ENCODE data around the gene GLRB.

- no peak for TF ChIP-seq CTCF (IDR thresholded peaks at IDR 0.05)
- no peak for TF ChIP-seq POLR2A (IDR thresholded peaks at IDR 0.05)
Observed at GRCh38 chr4:157195374-157195773, 119.4 kb downstream of the GLRB start.

Measured in esophagus squamous epithelium (tissue), 4 donors.